ENCODE data around the gene ENTPD1. TPM values are rescaled to one million over a fixed set of nuclear protein-coding genes. Genes with fewer than 3 reads are reported as not detected.
A peak's percentile ranks its signal among the peaks of the same experiment; 100 is the strongest.

ENTPD1 gene
- total and polyA plus RNA-seq, 9 of the 15 experiments (the other 6 are each of a cell fraction or from before 2014, with no cell fraction given), result 0.07 to 1.5 (median 0.37) TPM

- in situ Hi-C loops (cut with MboI), result no loop called here
- ATAC-seq (peak; percentile 80), DNase-seq (ENCODE audit: extremely low read depth in 1 of 4, low spot score in 3 of 4) (peak in 1 of 4 experiments; percentile 43), FAIRE-seq (no peak)
- Histone ChIP-seq H3K4me1 (replicated peaks in 1 of 2; ENCODE audit: control insufficient read depth in 2 of 2, insufficient read depth in 2 of 2, low read length in 2 of 2) (peaks cover 0 to 8% of the 10 kb centered on the region in 2 experiments; a peak in 3 of 5 replicates), H3K36me3 (ENCODE audit: control insufficient read depth, insufficient read depth, low read length) (no peaks in the 10 kb centered on the region), H3K4me2 (ENCODE audit: insufficient read depth, low read length) (peak overlapping the region; percentile 44), H3K79me2 (ENCODE audit: control insufficient read depth, insufficient read depth, low read length) (no peaks in the 10 kb centered on the region), H3K27me3 (ENCODE audit: control insufficient read depth in 2 of 2, insufficient read depth in 2 of 2, low read length in 2 of 2) (no peaks in the 10 kb centered on the region), H3K4me3 (peak overlapping the region; percentile 8; the same call in 1 of the 2 replicates), H2AFZ (ENCODE audit: low read depth, low read length) (peak overlapping the region; percentile 26), H3K9me3 (replicated peaks; ENCODE audit: control insufficient read depth, insufficient read depth, low read depth, low read length) (no peaks in the 10 kb centered on the region), H3K9ac (ENCODE audit: insufficient read depth in 1 of 2, low read depth in 2 of 2, low read length in 2 of 2) (no peak overlapping the region), H4K20me1 (replicated peaks; ENCODE audit: control insufficient read depth, insufficient read depth, low read length) (no peaks in the 10 kb centered on the region), H3K27ac (ENCODE audit: extremely low read depth, low read depth, low read length) (no peak overlapping the region), H3K9me1 (ENCODE audit: control insufficient read depth, insufficient read depth, low read length) (no peaks in the 10 kb centered on the region)
- intact Hi-C loops (cut with micrococcal nuclease), result no loop called here
- BruUV-seq (replicated peaks), result no TSS peak
- CTCF ChIA-PET (ENCODE audit: low intra/inter-chr PET ratio), result no interaction called here
- TF ChIP-seq USF2 (CRISPR knock-in tag; IDR thresholded peaks at IDR 0.05) (0 out of 2 replicates have a peak, but pooled peaks have one; percentile 34), CREB1 (IDR thresholded peaks at IDR 0.05) (no peak), CREB1 (CRISPR knock-in tag; IDR thresholded peaks at IDR 0.05) (0 out of 2 replicates have a peak, but pooled peaks have one; percentile 34), RFX5 (IDR thresholded peaks at IDR 0.05; ENCODE audit: low read depth, low read length) (peak; percentile 89), RAD51 (IDR thresholded peaks at IDR 0.05; ENCODE audit: borderline replicate concordance, low read depth) (peak; percentile 34; the same call in 1 of the 2 replicates), HMGXB4 (CRISPR knock-in tag; IDR thresholded peaks at IDR 0.05) (no peak), U2AF2 (optimal IDR thresholded peaks at IDR 0.05; ENCODE audit: low read depth, low read length) (no peak), NFYB (IDR thresholded peaks at IDR 0.05; ENCODE audit: extremely low read depth, insufficient read length) (peak; percentile 8), BRD9 (IDR thresholded peaks at IDR 0.05; ENCODE audit: low read depth, partially characterized antibody) (no peak), NEUROD1 (IDR thresholded peaks at IDR 0.05; ENCODE audit: borderline replicate concordance, low read depth, low read length, partially characterized antibody) (no peak)
- TF ChIP-seq, protein P1, sequence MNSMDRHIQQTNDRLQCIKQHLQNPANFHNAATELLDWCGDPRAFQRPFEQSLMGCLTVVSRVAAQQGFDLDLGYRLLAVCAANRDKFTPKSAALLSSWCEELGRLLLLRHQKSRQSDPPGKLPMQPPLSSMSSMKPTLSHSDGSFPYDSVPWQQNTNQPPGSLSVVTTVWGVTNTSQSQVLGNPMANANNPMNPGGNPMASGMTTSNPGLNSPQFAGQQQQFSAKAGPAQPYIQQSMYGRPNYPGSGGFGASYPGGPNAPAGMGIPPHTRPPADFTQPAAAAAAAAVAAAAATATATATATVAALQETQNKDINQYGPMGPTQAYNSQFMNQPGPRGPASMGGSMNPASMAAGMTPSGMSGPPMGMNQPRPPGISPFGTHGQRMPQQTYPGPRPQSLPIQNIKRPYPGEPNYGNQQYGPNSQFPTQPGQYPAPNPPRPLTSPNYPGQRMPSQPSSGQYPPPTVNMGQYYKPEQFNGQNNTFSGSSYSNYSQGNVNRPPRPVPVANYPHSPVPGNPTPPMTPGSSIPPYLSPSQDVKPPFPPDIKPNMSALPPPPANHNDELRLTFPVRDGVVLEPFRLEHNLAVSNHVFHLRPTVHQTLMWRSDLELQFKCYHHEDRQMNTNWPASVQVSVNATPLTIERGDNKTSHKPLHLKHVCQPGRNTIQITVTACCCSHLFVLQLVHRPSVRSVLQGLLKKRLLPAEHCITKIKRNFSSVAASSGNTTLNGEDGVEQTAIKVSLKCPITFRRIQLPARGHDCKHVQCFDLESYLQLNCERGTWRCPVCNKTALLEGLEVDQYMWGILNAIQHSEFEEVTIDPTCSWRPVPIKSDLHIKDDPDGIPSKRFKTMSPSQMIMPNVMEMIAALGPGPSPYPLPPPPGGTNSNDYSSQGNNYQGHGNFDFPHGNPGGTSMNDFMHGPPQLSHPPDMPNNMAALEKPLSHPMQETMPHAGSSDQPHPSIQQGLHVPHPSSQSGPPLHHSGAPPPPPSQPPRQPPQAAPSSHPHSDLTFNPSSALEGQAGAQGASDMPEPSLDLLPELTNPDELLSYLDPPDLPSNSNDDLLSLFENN (IDR thresholded peaks at IDR 0.05; ENCODE audit: low read depth in 2 of 2, low read length in 2 of 2), result no peak
- TF ChIP-seq, protein P2, sequence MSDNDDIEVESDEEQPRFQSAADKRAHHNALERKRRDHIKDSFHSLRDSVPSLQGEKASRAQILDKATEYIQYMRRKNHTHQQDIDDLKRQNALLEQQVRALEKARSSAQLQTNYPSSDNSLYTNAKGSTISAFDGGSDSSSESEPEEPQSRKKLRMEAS (CRISPR knock-in tag; IDR thresholded peaks at IDR 0.05), result no peak
- WGBS (ENCODE audit: insufficient coverage, low coverage, missing lambda C conversion rate), result 3% methylated on average over 7 of the region's 8 CpGs
- POLR2A ChIA-PET, result interaction anchor here (0.5 to 0.8 kb wide), 4 partner anchors 19 to 970 kb away, joined by 3 read pairs; no protein-coding TSS in a partner anchor
Measured at GRCh38 chr10:95755511-95756004, 405 bp upstream of the ENTPD1 start.

Data from K562 (cell line).